ENCODE results near the gene IFI27. TPM values are rescaled to one million over a fixed set of nuclear protein-coding genes. Genes with fewer than 3 reads are reported as not detected.

Gene IFI27
- polyA plus RNA-seq, 1 experiment = 4.1 TPM

GRCh38 chr14:94128216-94128839 lies 17.8 kb downstream of the IFI27 start:
- POLR2A ChIA-PET = no interaction called here
- H3K4me3 ChIP-seq (ENCODE audit: low read depth, low read length) = peak overlapping the region; percentile 60
- CTCF ChIA-PET = interaction anchor here (0.7 to 6.5 kb wide), 7 partner anchors 9 to 189 kb away, joined by 3 to 51 read pairs (median 6); no protein-coding TSS in a partner anchor

GRCh38 chr14:94129111-94129757 lies 18.7 kb downstream of the IFI27 start, which contains the start of gene IFI27L2:
IFI27L2 (minus strand) TSS chr14:94129604; CDS start chr14:94129564, 40 bp downstream.
- peak; percentile 48 for TF ChIP-seq CTCF (IDR thresholded peaks at IDR 0.05; ENCODE audit: insufficient read depth, low read depth, low read length)
- DNase-seq (ENCODE audit: low read depth) = no peak
- Histone ChIP-seq H3K27me3 (ENCODE audit: control insufficient read depth, insufficient read depth, low read length) (no peaks in the 10 kb centered on the region), H3K36me3 (ENCODE audit: control insufficient read depth, insufficient read depth, low read length) (peaks cover 1% of the 10 kb centered on the region), H3K4me3 (ENCODE audit: low read depth, low read length) (peak within 1 kb of the TSS; percentile 60)
- ChIA-PET POLR2A (interaction anchor here (0.6 kb wide), 2 partner anchors 47 to 62 kb away, joined by 3 to 4 read pairs; no protein-coding TSS in a partner anchor), CTCF (interaction anchor here (0.8 to 6.5 kb wide), 6 partner anchors 8 to 189 kb away, joined by 3 to 51 read pairs (median 7); no protein-coding TSS in a partner anchor)

More at GRCh38 chr14:94128216-94128839, 17.8 kb downstream of the IFI27 start:
- Histone ChIP-seq H3K36me3 (ENCODE audit: control insufficient read depth, insufficient read depth, low read length) (peaks cover 1% of the 10 kb centered on the region), H3K27me3 (ENCODE audit: control insufficient read depth, insufficient read depth, low read length) (no peaks in the 10 kb centered on the region)
- DNase-seq (ENCODE audit: low read depth) = no peak
- no peak for TF ChIP-seq CTCF (IDR thresholded peaks at IDR 0.05; ENCODE audit: insufficient read depth, low read depth, low read length)

GRCh38 chr14:94129758-94130414 lies 19.4 kb downstream of the IFI27 start:
- peaks cover 1% of the 10 kb centered on the region for H3K36me3 ChIP-seq (ENCODE audit: control insufficient read depth, insufficient read depth, low read length)
- peak overlapping the region; percentile 60 for H3K4me3 ChIP-seq (ENCODE audit: low read depth, low read length)
- no peak for TF ChIP-seq CTCF (IDR thresholded peaks at IDR 0.05; ENCODE audit: insufficient read depth, low read depth, low read length)
- ChIA-PET POLR2A (no interaction called here), CTCF (interaction anchor here (0.9 to 6.5 kb wide), 4 partner anchors 14 to 94 kb away, joined by 3 to 55 read pairs (median 30); no protein-coding TSS in a partner anchor)
- DNase-seq (ENCODE audit: low read depth) = no peak
- H3K27me3 ChIP-seq (ENCODE audit: control insufficient read depth, insufficient read depth, low read length) = no peaks in the 10 kb centered on the region

GRCh38 chr14:94132285-94132887 lies 21.9 kb downstream of the IFI27 start:
- Histone ChIP-seq H3K27me3 (ENCODE audit: control insufficient read depth, insufficient read depth, low read length) (no peaks in the 10 kb centered on the region), H3K36me3 (ENCODE audit: control insufficient read depth, insufficient read depth, low read length) (0 out of 2 replicates have a peak, but pooled peaks cover under 1% of the 10 kb centered on the region), H3K4me3 (ENCODE audit: low read depth, low read length) (no peak overlapping the region)
- ChIA-PET POLR2A (interaction anchor here (0.6 kb wide), 1 partner anchor 93 kb away, joined by 5 read pairs; no protein-coding TSS in a partner anchor), CTCF (interaction anchor here (0.7 to 6.5 kb wide), 24 partner anchors 9 to 192 kb away, joined by 3 to 55 read pairs (median 4); partner anchors contain the start of genes CCDC197 and OTUB2)
- DNase-seq (ENCODE audit: low read depth) = no peak
- peak; percentile 84 for TF ChIP-seq CTCF (IDR thresholded peaks at IDR 0.05; ENCODE audit: insufficient read depth, low read depth, low read length)
